Upper lobe of left lung (tissue), 6 donors: ENCODE results near the gene NES. TPM values are rescaled to one million over a fixed set of nuclear protein-coding genes. Genes with fewer than 3 reads are reported as not detected.

Experiments
- ATAC-seq, 2 donors: fragments of 200-7000 bp; cut with Tn5 transposase; one replicate each; pipeline ENCODE4 v1.9.1; 2022; ENCODE audit warnings: mild to moderate bottlenecking in 2 of 2, moderate library complexity in 2 of 2; ENCODE audit not compliant: low FRiP score in 2 of 2
- DNase-seq, 2 donors: peaks; one replicate each; pipeline ENCODE4 v3.0.0-alpha.2; 2019 to 2020
- H3K27ac ChIP-seq, 4 donors: fragments of 200-600 bp; sonication (generic); one replicate each; pipeline ENCODE4 v1.5.1; 2016 to 2019
- H3K27me3 ChIP-seq, 4 donors: fragments of 200-600 bp; sonication (generic); one replicate each; pipeline ENCODE4 v1.5.1; 2017 to 2019
- H3K36me3 ChIP-seq, 4 donors: fragments of 200-600 bp; sonication (generic); one replicate each; pipeline ENCODE4 v1.5.1; 2016 to 2019
- H3K4me1 ChIP-seq, 4 donors: fragments of 200-600 bp; sonication (generic); one replicate each; pipeline ENCODE4 v1.5.1; 2018 to 2019
- H3K4me3 ChIP-seq, 4 donors: fragments of 200-600 bp; sonication (generic); one replicate each; pipeline ENCODE4 v1.5.1; 2017 to 2019; ENCODE audit warnings: mild to moderate bottlenecking in 2 of 4, moderate library complexity in 1 of 4
- H3K9me3 ChIP-seq, 4 donors: fragments of 200-600 bp; sonication (generic); one replicate each; pipeline ENCODE4 v1.5.1; 2018 to 2019
- CTCF ChIP-seq, 6 experiments: fragments of 450-650 bp in 4 of 6; fragments of 200-600 bp in 2 of 6; sonication (generic) in 2 of 6; IDR thresholded peaks; one replicate each; pipeline ENCODE4 v1.5.1; 2016 to 2019; ENCODE audit warnings: antibody characterized with exemption in 6 of 6
- EP300 ChIP-seq, 4 donors: sonication (generic); formaldehyde crosslinking; IDR thresholded peaks; one replicate each; pipeline ENCODE4 v1.5.1; 2017; ENCODE audit warnings: antibody characterized with exemption in 4 of 4, control low read depth in 2 of 4
- POLR2A ChIP-seq, 4 donors: fragments of 450-650 bp; IDR thresholded peaks; one replicate each; pipeline ENCODE4 v1.5.1; 2016 to 2017; ENCODE audit warnings: antibody characterized with exemption in 4 of 4, mild to moderate bottlenecking in 2 of 4
- POLR2AphosphoS5 ChIP-seq, 2 donors: sonication (generic); formaldehyde crosslinking; IDR thresholded peaks; one replicate each; pipeline ENCODE4 v1.5.1; 2017; ENCODE audit warnings: antibody characterized with exemption in 2 of 2
- WGBS, 2 donors: methylation state at CpG; one replicate each; pipeline ENCODE4 v1.1.5; 2017 to 2018; 5-methylcytosine and 5-hydroxymethylcytosine counted together
- total RNA-seq, 6 donors: library from RNA; depleted of rRNA in 4 of 6; stranded (reverse); fragments of >200 nt in 4 of 6; gene quantifications; one replicate each; pipeline versions ENCODE4 v1.1.0 to v1.2.1, GENCODE V29; 2016 to 2021
- donor health status: DM: no; HTN: no; CAD: no; lungs with moderate emphysema.
- donor health status: DM: no; HTN: yes; CAD: no; lungs with severe emphysema.

Gene NES
- total RNA-seq, 6 donors from 2014 or later = 25.9 to 93.5 (median 34.3) TPM

GRCh38 chr1:156662005-156662799 is 15.0 kb downstream of the NES start:
- H3K4me1 ChIP-seq = peaks cover 84 to 92% (median 88%) of the 10 kb centered on the region in 4 donors
- DNase-seq (no peak), ATAC-seq (no peak)
- no peaks in the 10 kb centered on the region for H3K36me3 ChIP-seq
- H3K27me3 ChIP-seq = no peaks in the 10 kb centered on the region
- H3K27ac ChIP-seq = peak overlapping the region; percentile 80 to 91 (median 83)
- no peaks in the 10 kb centered on the region for H3K9me3 ChIP-seq
- no peak overlapping the region for H3K4me3 ChIP-seq
- TF ChIP-seq CTCF (IDR thresholded peaks at IDR 0.05) (no peak), POLR2AphosphoS5 (IDR thresholded peaks at IDR 0.05) (no peak), EP300 (IDR thresholded peaks at IDR 0.05) (no peak), POLR2A (IDR thresholded peaks at IDR 0.05) (no peak)
- WGBS, 2 donors = 55 to 56% methylated on average over 12 of the region's 12 CpGs

- Histone ChIP-seq H3K36me3 (no peaks in the 10 kb centered on the region), H3K4me1 (peaks cover 78 to 88% (median 82%) of the 10 kb centered on the region in 4 donors), H3K27me3 (peaks cover 0 to 15% (median 2%) of the 10 kb centered on the region in 4 donors), H3K9me3 (no peaks in the 10 kb centered on the region), H3K27ac (peak overlapping the region; percentile 80 to 91 (median 83)), H3K4me3 (peak overlapping the region in 3 of 4 donors; percentile 12 to 22 (median 13))
- TF ChIP-seq POLR2AphosphoS5 (IDR thresholded peaks at IDR 0.05) (no peak), CTCF (IDR thresholded peaks at IDR 0.05) (no peak), EP300 (IDR thresholded peaks at IDR 0.05) (no peak), POLR2A (IDR thresholded peaks at IDR 0.05) (no peak)
- WGBS, 2 donors = 65 to 70% methylated on average over 2 of the region's 2 CpGs
- no peak for DNase-seq
- no peak for ATAC-seq
Measured at GRCh38 chr1:156660752-156661112, 16.5 kb downstream of the NES start.

GRCh38 chr1:156659988-156660751 is 17.0 kb downstream of the NES start:
- WGBS, 2 donors = 12 to 15% methylated on average over 24 to 38 of the region's 38 CpGs
- DNase-seq (peak; percentile 93 to 98), ATAC-seq (peak; percentile 93 to 95)
- no peaks in the 10 kb centered on the region for H3K36me3 ChIP-seq
- peak overlapping the region in 3 of 4 donors; percentile 12 to 22 (median 13) for H3K4me3 ChIP-seq
- TF ChIP-seq EP300 (IDR thresholded peaks at IDR 0.05) = peak in 1 of 4 donors; percentile 18
- TF ChIP-seq POLR2AphosphoS5 (IDR thresholded peaks at IDR 0.05) = peak; percentile 42 to 74
- peak; percentile 97 to 99 (median 99) for TF ChIP-seq CTCF (IDR thresholded peaks at IDR 0.05)
- TF ChIP-seq POLR2A (IDR thresholded peaks at IDR 0.05) = peak in 1 of 4 donors; percentile 12
- H3K27ac ChIP-seq = peak overlapping the region; percentile 80 to 91 (median 83)
- no peaks in the 10 kb centered on the region for H3K9me3 ChIP-seq
- peaks cover 0 to 16% (median 2%) of the 10 kb centered on the region in 4 donors for H3K27me3 ChIP-seq
- peaks cover 73 to 83% (median 76%) of the 10 kb centered on the region in 4 donors for H3K4me1 ChIP-seq

- no peak for ATAC-seq
- TF ChIP-seq POLR2AphosphoS5 (IDR thresholded peaks at IDR 0.05) = no peak
- TF ChIP-seq CTCF (IDR thresholded peaks at IDR 0.05) = no peak
- TF ChIP-seq POLR2A (IDR thresholded peaks at IDR 0.05) = no peak
- TF ChIP-seq EP300 (IDR thresholded peaks at IDR 0.05) = no peak
- Histone ChIP-seq H3K9me3 (no peaks in the 10 kb centered on the region), H3K4me1 (peaks cover 68 to 77% (median 71%) of the 10 kb centered on the region in 4 donors), H3K27ac (peak overlapping the region in 3 of 4 donors; percentile 58 to 85 (median 80)), H3K27me3 (peaks cover 0 to 16% (median 2%) of the 10 kb centered on the region in 4 donors), H3K4me3 (peak overlapping the region in 1 of 4 donors; percentile 17), H3K36me3 (no peaks in the 10 kb centered on the region)
- WGBS, 2 donors = 19 to 25% methylated on average over 6 of the region's 6 CpGs
- DNase-seq = no peak
Measured at GRCh38 chr1:156659661-156659987, 17.6 kb downstream of the NES start.
